ENCODE results near the gene FAM241A.

Gene FAM241A

GRCh38 chr4:112234952-112235609 is 89.8 kb downstream of the FAM241A start:
- H3K36me3 ChIP-seq (ENCODE audit: control insufficient read depth, insufficient read depth, low read length), result no peaks in the 10 kb centered on the region
- peaks cover 4% of the 10 kb centered on the region for H3K4me1 ChIP-seq (ENCODE audit: control insufficient read depth, insufficient read depth, low read length)
- 57% methylated on average over 2 of the region's 3 CpGs; no CpG with 5 or more reads in 1 of the 2 experiments for WGBS, 2 experiments
- no peak overlapping the region for H3K4me3 ChIP-seq (ENCODE audit: insufficient read depth, low read depth, low read length)
- H3K9me3 ChIP-seq (ENCODE audit: control insufficient read depth, low read length), result no peaks in the 10 kb centered on the region
- no peaks in the 10 kb centered on the region for H3K27me3 ChIP-seq (ENCODE audit: control insufficient read depth, insufficient read depth, low read length, poor library complexity, severe bottlenecking)
- no peak overlapping the region for H3K27ac ChIP-seq (ENCODE audit: insufficient read depth, low read depth, low read length, poor library complexity, severe bottlenecking)

- Histone ChIP-seq H3K27me3 (ENCODE audit: control insufficient read depth, insufficient read depth, low read length, poor library complexity, severe bottlenecking) (no peaks in the 10 kb centered on the region), H3K9me3 (ENCODE audit: control insufficient read depth, low read length) (no peaks in the 10 kb centered on the region), H3K4me3 (ENCODE audit: insufficient read depth, low read depth, low read length) (no peak overlapping the region), H3K4me1 (ENCODE audit: control insufficient read depth, insufficient read depth, low read length) (peaks cover 4% of the 10 kb centered on the region), H3K36me3 (ENCODE audit: control insufficient read depth, insufficient read depth, low read length) (no peaks in the 10 kb centered on the region), H3K27ac (ENCODE audit: insufficient read depth, low read depth, low read length, poor library complexity, severe bottlenecking) (no peak overlapping the region)
- 90 to 92% methylated on average over 2 of the region's 2 CpGs for WGBS, 2 experiments
These were observed 90.8 kb downstream of the FAM241A start for GRCh38 chr4:112236040-112236439.

DNA sequence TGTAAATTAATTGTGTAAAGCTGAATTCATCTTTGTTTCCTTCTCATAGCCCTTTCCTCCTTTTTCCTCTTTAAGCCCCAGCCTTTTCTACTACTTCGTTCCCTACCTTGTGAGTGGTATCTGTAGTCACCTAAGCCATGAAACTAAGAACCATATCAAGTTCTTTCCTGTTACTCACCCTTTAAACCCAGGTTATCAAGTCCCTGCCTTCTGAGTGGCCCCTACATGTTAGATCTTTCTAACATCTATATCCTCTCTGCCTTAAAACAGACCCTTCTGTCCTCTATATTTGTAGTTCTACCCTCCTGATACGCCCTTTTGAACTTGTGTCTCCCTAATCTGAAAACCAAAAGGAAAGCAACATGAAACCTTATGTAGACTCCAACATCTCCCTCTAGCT is 93.6 kb downstream of the FAM241A start:
- H3K9me3 ChIP-seq (ENCODE audit: control insufficient read depth, low read length), result no peaks in the 10 kb centered on the region
- H3K36me3 ChIP-seq (ENCODE audit: control insufficient read depth, insufficient read depth, low read length), result no peaks in the 10 kb centered on the region
- H3K27me3 ChIP-seq (ENCODE audit: control insufficient read depth, insufficient read depth, low read length, poor library complexity, severe bottlenecking), result no peaks in the 10 kb centered on the region
- 91 to 94% methylated on average over 2 of the region's 2 CpGs for WGBS, 2 experiments
- no peak overlapping the region for H3K4me3 ChIP-seq (ENCODE audit: insufficient read depth, low read depth, low read length)
- no peaks in the 10 kb centered on the region for H3K4me1 ChIP-seq (ENCODE audit: control insufficient read depth, insufficient read depth, low read length)
- no peak overlapping the region for H3K27ac ChIP-seq (ENCODE audit: insufficient read depth, low read depth, low read length, poor library complexity, severe bottlenecking)
